SK-N-MC (cell line): ENCODE data around the gene C10orf71.

Experiments used
- EZH2 ChIP-seq: fragments of 200-600 bp; sonication (generic); IDR thresholded peaks from one replicate; pipeline ENCODE4 v1.6.1; 2017; ENCODE audit warnings: antibody characterized with exemption
- FOXP2 ChIP-seq: optimal IDR thresholded peaks from 2 replicates; pipeline ENCODE3; 2011; ENCODE audit warnings: mild to moderate bottlenecking, moderate library complexity; ENCODE audit not compliant: insufficient read depth; ENCODE audit errors: extremely low read length, control extremely low read depth
- POLR2AphosphoS5 ChIP-seq: IDR thresholded peaks from 2 replicates; pipeline ENCODE4 v1.6.1; 2012; ENCODE audit warnings: mild to moderate bottlenecking, low read depth, low read length, borderline replicate concordance

DNA sequence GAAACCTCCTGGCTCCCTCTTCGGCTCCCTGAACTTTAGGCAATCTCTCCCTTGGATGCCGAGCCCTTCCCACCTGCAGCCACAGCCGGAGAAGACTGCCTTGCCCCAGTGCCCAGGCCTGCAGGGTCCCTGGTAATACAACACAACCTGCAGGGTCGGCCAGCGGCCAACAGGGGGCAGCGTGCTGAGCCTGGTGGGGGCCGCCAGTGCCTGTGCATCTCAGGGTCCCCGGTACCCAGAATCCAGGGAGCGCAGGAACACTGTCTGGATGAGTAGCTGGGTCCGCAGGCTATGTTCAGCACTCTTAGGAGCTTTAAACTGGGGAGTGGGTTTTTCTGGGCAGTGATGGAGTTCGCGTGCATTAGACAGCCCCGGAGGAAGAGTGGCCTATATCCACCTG lies 17.5 kb upstream of the C10orf71 start:
- no peak for TF ChIP-seq POLR2AphosphoS5
- TF ChIP-seq EZH2 = no peak
- TF ChIP-seq FOXP2 = no peak
